IMR-90 (cell line): ENCODE results near the gene ARMCX4.

Source experiments
- BHLHE40 ChIP-seq: fragments of 150-350 bp; IDR thresholded peaks from 2 replicates; pipeline ENCODE4 v1.6.1; 2016; ENCODE audit warnings: mild to moderate bottlenecking, low read depth, low read length
- CHD1 ChIP-seq: IDR thresholded peaks from 2 replicates; pipeline ENCODE4 v1.6.1; 2012; ENCODE audit warnings: low read depth, low read length, improper control_type of control experiment
- MAZ ChIP-seq: IDR thresholded peaks from 2 replicates; pipeline ENCODE4 v1.6.1; 2012; ENCODE audit warnings: low read depth, mild to moderate bottlenecking, low read length, improper control_type of control experiment, moderate library complexity, borderline replicate concordance
- POLR2A ChIP-seq: IDR thresholded peaks from 2 replicates; pipeline ENCODE4 v1.6.1; 2012; ENCODE audit warnings: mild to moderate bottlenecking, low read depth, low read length
- RAD21 ChIP-seq: IDR thresholded peaks from 2 replicates; pipeline ENCODE4 v1.6.1; 2012; ENCODE audit warnings: low read length, improper control_type of control experiment
- RFX5 ChIP-seq: IDR thresholded peaks from 2 replicates; pipeline ENCODE4 v1.8.0; 2012; ENCODE audit warnings: low read depth, mild to moderate bottlenecking, low read length, moderate library complexity
- SMC3 ChIP-seq: fragments of 150-350 bp; IDR thresholded peaks from 2 replicates; pipeline ENCODE4 v1.6.1; 2016; ENCODE audit warnings: low read depth, mild to moderate bottlenecking, antibody characterized with exemption, low read length, moderate library complexity
- TF ChIP-seq, protein P1 (sequence below): conservative IDR thresholded peaks from 2 replicates; pipeline ENCODE4 v1.5.1; 2012; ENCODE audit warnings: mild to moderate bottlenecking, low read depth, low read length, improper control_type of control experiment
- TF ChIP-seq, protein P2 (sequence below): fragments of 150-350 bp; IDR thresholded peaks from 2 replicates; pipeline ENCODE4 v1.6.1; 2017; ENCODE audit warnings: mild to moderate bottlenecking, antibody characterized with exemption, low read length, low read depth

DNA sequence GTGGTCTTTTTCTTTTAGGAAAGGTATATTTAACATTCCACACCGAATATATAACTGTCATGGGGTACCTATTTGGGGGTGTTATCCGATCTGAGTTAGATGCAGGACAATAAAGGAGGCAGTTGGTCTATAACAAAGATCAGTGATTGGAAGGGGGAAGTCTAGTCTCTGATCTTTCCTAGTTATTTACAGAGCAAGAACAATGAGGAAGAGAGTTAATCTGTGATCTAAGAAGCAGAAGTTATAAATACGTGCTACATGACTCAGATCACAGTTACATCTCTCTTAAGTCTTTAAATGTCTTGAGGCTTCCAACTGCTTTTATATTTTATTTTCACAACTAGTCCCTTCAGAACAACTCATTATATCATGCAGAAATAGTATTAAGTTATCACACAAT is 33.2 kb upstream of the ARMCX4 start:
- no peak for TF ChIP-seq CHD1
- no peak for TF ChIP-seq POLR2A
- TF ChIP-seq, protein P1, sequence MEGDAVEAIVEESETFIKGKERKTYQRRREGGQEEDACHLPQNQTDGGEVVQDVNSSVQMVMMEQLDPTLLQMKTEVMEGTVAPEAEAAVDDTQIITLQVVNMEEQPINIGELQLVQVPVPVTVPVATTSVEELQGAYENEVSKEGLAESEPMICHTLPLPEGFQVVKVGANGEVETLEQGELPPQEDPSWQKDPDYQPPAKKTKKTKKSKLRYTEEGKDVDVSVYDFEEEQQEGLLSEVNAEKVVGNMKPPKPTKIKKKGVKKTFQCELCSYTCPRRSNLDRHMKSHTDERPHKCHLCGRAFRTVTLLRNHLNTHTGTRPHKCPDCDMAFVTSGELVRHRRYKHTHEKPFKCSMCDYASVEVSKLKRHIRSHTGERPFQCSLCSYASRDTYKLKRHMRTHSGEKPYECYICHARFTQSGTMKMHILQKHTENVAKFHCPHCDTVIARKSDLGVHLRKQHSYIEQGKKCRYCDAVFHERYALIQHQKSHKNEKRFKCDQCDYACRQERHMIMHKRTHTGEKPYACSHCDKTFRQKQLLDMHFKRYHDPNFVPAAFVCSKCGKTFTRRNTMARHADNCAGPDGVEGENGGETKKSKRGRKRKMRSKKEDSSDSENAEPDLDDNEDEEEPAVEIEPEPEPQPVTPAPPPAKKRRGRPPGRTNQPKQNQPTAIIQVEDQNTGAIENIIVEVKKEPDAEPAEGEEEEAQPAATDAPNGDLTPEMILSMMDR, result no peak
- TF ChIP-seq MAZ, result no peak
- no peak for TF ChIP-seq BHLHE40
- no peak for TF ChIP-seq SMC3
- TF ChIP-seq RAD21, result no peak
- TF ChIP-seq, protein P2, sequence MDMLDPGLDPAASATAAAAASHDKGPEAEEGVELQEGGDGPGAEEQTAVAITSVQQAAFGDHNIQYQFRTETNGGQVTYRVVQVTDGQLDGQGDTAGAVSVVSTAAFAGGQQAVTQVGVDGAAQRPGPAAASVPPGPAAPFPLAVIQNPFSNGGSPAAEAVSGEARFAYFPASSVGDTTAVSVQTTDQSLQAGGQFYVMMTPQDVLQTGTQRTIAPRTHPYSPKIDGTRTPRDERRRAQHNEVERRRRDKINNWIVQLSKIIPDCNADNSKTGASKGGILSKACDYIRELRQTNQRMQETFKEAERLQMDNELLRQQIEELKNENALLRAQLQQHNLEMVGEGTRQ, result no peak
- TF ChIP-seq RFX5, result no peak
